CD8-positive, alpha-beta memory T cell (primary cell): Measurements from ENCODE around the gene ITSN1. TPM values are rescaled to one million over a fixed set of nuclear protein-coding genes. Genes with fewer than 3 reads are reported as not detected.
"Not testable (repeated sequence)": the region's sequence is repeated elsewhere in the genome, so short reads cannot be mapped to it uniquely, and the experiment has no call there.

ENCODE experiments used
- CTCF ChIA-PET: fragments of 350-600 bp; sonication (Branson Sonifier 250); formaldehyde crosslinking; loops from one replicate; lab custom pipeline; 2021; ENCODE audit warnings: antibody characterized with exemption; lab: Charles Lee
- POLR2A ChIA-PET: fragments of 350-600 bp; sonication (Branson Sonifier 250); formaldehyde crosslinking; loops from one replicate; lab custom pipeline; 2021; ENCODE audit warnings: antibody characterized with exemption; lab: Charles Lee
- DNase-seq, 5 donors: peaks; one replicate each; pipeline versions ENCODE4 v3.0.0 to v3.0.0-alpha.2; 2020 to 2022; ENCODE audit warnings: mixed read lengths in 1 of 5
- H3K27ac ChIP-seq: one replicate; pipeline ENCODE4 v1.7.0; 2013; ENCODE audit warnings: low read depth, mild to moderate bottlenecking, low read length, moderate library complexity
- H3K27me3 ChIP-seq: 2 replicates; pipeline ENCODE4 v1.7.0; 2013; ENCODE audit warnings: low read length, mild to moderate bottlenecking; ENCODE audit not compliant: insufficient read depth, poor library complexity, severe bottlenecking
- H3K36me3 ChIP-seq: 2 replicates; pipeline ENCODE4 v1.7.0; 2013; ENCODE audit warnings: mild to moderate bottlenecking, low read length, moderate library complexity; ENCODE audit not compliant: insufficient read depth
- H3K4me1 ChIP-seq: 2 replicates; pipeline ENCODE4 v1.7.0; 2013; ENCODE audit warnings: mild to moderate bottlenecking, low read length, moderate library complexity; ENCODE audit not compliant: insufficient read depth
- H3K4me3 ChIP-seq: 2 replicates; pipeline ENCODE4 v1.7.0; 2013; ENCODE audit warnings: mild to moderate bottlenecking, low read length
- H3K9me3 ChIP-seq: 2 replicates; pipeline ENCODE4 v1.7.0; 2013; ENCODE audit warnings: mild to moderate bottlenecking, low read length
- H3K27ac Mint-ChIP-seq, 8 donors: one replicate each; pipeline ENCODE4 v1.8.0; 2020 to 2021; ENCODE audit warnings: mixed read lengths in 8 of 8, mild to moderate bottlenecking in 6 of 8, inconsistent platforms in 3 of 8, moderate library complexity in 3 of 8
- H3K27me3 Mint-ChIP-seq, 2 donors: one replicate each; pipeline ENCODE4 v1.8.0; 2020 to 2021; ENCODE audit warnings: mixed read lengths in 2 of 2, mild to moderate bottlenecking in 1 of 2, moderate library complexity in 1 of 2
- H3K36me3 Mint-ChIP-seq, 3 donors: one replicate each; pipeline ENCODE4 v1.8.0; 2020 to 2021; ENCODE audit warnings: mixed read lengths in 3 of 3, inconsistent platforms in 1 of 3, mild to moderate bottlenecking in 1 of 3
- H3K4me1 Mint-ChIP-seq, 3 donors: one replicate each; pipeline ENCODE4 v1.8.0; 2020 to 2021; ENCODE audit warnings: mixed read lengths in 3 of 3, inconsistent platforms in 1 of 3, mild to moderate bottlenecking in 1 of 3
- H3K4me3 Mint-ChIP-seq, 7 donors: one replicate each; pipeline ENCODE4 v1.8.0; 2020 to 2021; ENCODE audit warnings: mixed read lengths in 7 of 7, mild to moderate bottlenecking in 6 of 7, moderate library complexity in 4 of 7, inconsistent platforms in 2 of 7
- H3K9me3 Mint-ChIP-seq, 5 donors: one replicate each; pipeline ENCODE4 v1.8.0; 2020 to 2022; ENCODE audit warnings: mixed read lengths in 5 of 5, mild to moderate bottlenecking in 3 of 5, moderate library complexity in 2 of 5, inconsistent platforms in 1 of 5
- polyA plus RNA-seq: library from polyadenylated mRNA; unstranded; fragments of 300-500 nt; fragmentation: Illumina TruSeq; gene quantifications from one replicate; pipeline ENCODE4 v1.2.3, GENCODE V29; 2021
- total RNA-seq, 2 experiments: library from RNA; stranded (reverse); gene quantifications; one replicate each; pipeline ENCODE4 v1.2.3, GENCODE V29; 2021

Gene ITSN1
- total and polyA plus RNA-seq, 3 experiments from 2014 or later = 2.7 to 5.5 (median 4.9) TPM

DNA sequence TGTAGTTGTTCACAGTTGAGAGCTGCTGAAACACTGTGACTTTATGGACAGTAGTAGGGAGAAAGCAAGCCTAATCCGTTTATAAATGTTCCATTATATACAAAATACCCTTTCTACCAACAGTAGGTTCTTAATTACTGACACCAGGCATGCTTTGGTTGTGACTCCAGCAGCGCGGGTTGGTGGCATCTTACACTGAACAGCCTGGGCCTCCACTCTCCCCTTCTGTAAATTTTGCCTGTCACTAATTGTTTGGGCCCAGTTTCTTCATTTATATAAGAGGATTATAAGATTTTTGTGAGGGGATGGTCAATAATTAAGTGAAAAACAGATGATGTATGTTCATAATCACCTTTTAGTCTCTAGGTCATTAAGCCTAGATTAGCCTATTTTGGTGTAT, 58.2 kb downstream of the ITSN1 start:
- Mint-ChIP-seq H3K9me3 (no peaks in the 10 kb centered on the region), H3K4me3 (no peak overlapping the region), H3K4me1 (peaks cover 13 to 14% (median 14%) of the 10 kb centered on the region in 3 donors), H3K27me3 (peaks cover 0 to 11% of the 10 kb centered on the region in 2 donors), H3K27ac (peak overlapping the region in 1 of 8 donors; percentile 71), H3K36me3 (no peaks in the 10 kb centered on the region)
- Histone ChIP-seq H3K27ac (no peak overlapping the region), H3K9me3 (no peaks in the 10 kb centered on the region), H3K36me3 (no peaks in the 10 kb centered on the region), H3K4me1 (no peaks in the 10 kb centered on the region), H3K4me3 (no peak overlapping the region), H3K27me3 (no peaks in the 10 kb centered on the region)
- POLR2A ChIA-PET = no interaction called here
- CTCF ChIA-PET = no interaction called here
- DNase-seq = no peak

DNA sequence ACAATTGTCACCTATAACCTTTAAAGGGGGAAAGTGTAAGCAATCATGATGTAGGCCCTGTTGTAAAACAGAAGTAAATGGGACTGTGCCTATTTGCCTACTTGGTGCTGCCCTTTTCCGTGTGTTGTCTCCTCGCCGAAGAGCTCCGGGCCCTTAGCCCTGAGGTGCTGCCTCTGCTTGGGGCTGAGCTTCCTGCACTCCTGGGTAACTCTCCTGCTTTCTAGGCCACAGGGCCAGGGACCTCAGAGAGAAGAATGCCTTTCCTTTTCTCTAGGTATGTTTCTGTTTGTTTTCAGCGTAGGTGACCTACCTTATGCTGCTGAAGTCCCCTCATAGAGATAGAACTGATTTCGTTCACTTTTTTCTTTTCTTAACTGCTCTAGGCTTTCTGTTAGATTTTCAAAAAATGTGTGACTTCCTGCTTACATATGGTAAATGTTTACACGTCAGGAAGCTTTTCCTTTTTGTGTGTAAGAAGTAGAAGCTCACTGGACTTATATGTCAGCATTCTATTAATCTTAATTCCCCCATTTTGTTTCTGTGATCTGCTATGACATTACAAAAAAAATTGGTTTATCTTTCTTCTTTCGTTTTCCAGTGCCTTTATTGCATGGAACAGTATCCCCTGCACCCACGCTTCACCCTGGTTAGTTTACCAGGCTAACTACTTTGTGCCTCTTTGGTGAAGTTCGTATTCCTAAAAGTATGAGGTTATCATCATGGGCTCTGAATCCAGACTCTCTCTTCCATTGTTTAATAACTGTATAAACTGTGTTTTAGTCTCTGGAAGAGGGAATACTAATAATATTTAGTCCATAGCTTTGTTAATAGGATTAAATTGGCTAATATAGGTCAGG, 61.7 kb downstream of the ITSN1 start:
- peak in 1 of 5 donors; percentile 6 for DNase-seq
- Mint-ChIP-seq H3K27me3 (peaks cover 0 to 4% of the 10 kb centered on the region in 2 donors), H3K4me1 (peaks cover 13 to 14% (median 14%) of the 10 kb centered on the region in 3 donors), H3K27ac (peak overlapping the region; percentile 63 to 97 (median 88)), H3K4me3 (peak overlapping the region; percentile 23 to 77 (median 56)), H3K9me3 (peaks cover 0 to 6% (median 5%) of the 10 kb centered on the region in 5 donors), H3K36me3 (peaks cover 0 to 14% (median 0%) of the 10 kb centered on the region in 3 donors)
- Histone ChIP-seq H3K27me3 (no peaks in the 10 kb centered on the region), H3K4me3 (no peak overlapping the region), H3K4me1 (no peaks in the 10 kb centered on the region), H3K9me3 (no peaks in the 10 kb centered on the region), H3K27ac (no peak overlapping the region), H3K36me3 (no peaks in the 10 kb centered on the region)
- CTCF ChIA-PET = no interaction called here
- POLR2A ChIA-PET = no interaction called here

DNA sequence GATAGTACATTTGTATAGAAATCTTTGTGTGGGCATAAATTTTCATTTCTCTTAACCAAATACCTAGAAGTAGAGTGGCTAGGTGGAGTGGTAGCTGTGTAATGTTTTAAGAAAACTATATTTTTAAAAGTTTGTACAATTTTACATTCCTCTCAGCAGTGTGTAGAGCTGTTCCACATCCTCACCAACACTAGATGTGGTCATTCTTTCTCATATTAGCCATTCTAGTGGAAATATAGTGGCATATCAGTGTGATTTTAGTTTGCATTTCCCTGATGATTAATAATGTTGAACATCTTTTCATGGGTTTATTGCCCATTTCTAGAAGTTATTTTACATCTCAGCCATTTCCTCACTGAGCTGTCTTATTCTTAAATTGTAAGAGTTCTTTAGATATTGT, 65.5 kb downstream of the ITSN1 start:
- H3K27ac Mint-ChIP-seq = no peak overlapping the region
- ChIA-PET CTCF (no interaction called here), POLR2A (no interaction called here)
- Histone ChIP-seq H3K27ac (no peak overlapping the region), H3K27me3 (no peaks in the 10 kb centered on the region), H3K36me3 (no peaks in the 10 kb centered on the region), H3K4me3 (no peak overlapping the region), H3K9me3 (no peaks in the 10 kb centered on the region), H3K4me1 (no peaks in the 10 kb centered on the region)
- H3K36me3 Mint-ChIP-seq = peaks cover 0 to 20% (median 0%) of the 10 kb centered on the region in 3 donors
- H3K27me3 Mint-ChIP-seq = peaks cover 0 to 3% of the 10 kb centered on the region in 2 donors
- H3K4me3 Mint-ChIP-seq = no peak overlapping the region
- H3K4me1 Mint-ChIP-seq = peaks cover 13 to 14% (median 14%) of the 10 kb centered on the region in 3 donors
- H3K9me3 Mint-ChIP-seq = peaks cover 0 to 10% (median 7%) of the 10 kb centered on the region in 5 donors
- DNase-seq = no peak

DNA sequence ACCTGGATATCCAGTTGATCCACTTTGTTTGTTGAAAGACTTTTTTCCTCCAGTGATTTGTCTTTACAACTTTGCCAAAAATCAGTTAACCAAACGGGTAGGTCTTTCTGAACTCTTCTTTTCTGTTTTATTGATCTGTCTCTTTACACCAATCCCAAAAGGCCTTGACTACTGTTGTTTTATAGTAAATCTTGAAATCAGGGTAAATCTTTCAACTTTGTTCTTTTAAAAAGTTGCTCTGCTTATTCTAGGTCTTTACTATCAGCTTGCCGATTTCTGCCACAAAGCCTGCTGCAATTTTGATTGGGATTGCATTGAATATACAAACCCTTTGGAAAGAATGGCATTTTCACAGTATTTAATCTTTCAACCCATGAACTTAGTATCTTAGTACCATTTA, 66.6 kb downstream of the ITSN1 start:
- Mint-ChIP-seq H3K4me3 (no peak overlapping the region), H3K27ac (no peak overlapping the region), H3K27me3 (peaks cover 2 to 3% of the 10 kb centered on the region in 2 donors), H3K36me3 (peaks cover 0 to 20% (median 0%) of the 10 kb centered on the region in 3 donors), H3K4me1 (peaks cover 7 to 8% (median 7%) of the 10 kb centered on the region in 3 donors), H3K9me3 (peaks cover 0 to 10% (median 7%) of the 10 kb centered on the region in 5 donors)
- H3K4me1 ChIP-seq = no peaks in the 10 kb centered on the region
- H3K27me3 ChIP-seq = no peaks in the 10 kb centered on the region
- no peaks in the 10 kb centered on the region for H3K9me3 ChIP-seq
- POLR2A ChIA-PET = no interaction called here
- CTCF ChIA-PET = no interaction called here
- no peak overlapping the region for H3K4me3 ChIP-seq
- no peaks in the 10 kb centered on the region for H3K36me3 ChIP-seq
- H3K27ac ChIP-seq = no peak overlapping the region
- no peak for DNase-seq

DNA sequence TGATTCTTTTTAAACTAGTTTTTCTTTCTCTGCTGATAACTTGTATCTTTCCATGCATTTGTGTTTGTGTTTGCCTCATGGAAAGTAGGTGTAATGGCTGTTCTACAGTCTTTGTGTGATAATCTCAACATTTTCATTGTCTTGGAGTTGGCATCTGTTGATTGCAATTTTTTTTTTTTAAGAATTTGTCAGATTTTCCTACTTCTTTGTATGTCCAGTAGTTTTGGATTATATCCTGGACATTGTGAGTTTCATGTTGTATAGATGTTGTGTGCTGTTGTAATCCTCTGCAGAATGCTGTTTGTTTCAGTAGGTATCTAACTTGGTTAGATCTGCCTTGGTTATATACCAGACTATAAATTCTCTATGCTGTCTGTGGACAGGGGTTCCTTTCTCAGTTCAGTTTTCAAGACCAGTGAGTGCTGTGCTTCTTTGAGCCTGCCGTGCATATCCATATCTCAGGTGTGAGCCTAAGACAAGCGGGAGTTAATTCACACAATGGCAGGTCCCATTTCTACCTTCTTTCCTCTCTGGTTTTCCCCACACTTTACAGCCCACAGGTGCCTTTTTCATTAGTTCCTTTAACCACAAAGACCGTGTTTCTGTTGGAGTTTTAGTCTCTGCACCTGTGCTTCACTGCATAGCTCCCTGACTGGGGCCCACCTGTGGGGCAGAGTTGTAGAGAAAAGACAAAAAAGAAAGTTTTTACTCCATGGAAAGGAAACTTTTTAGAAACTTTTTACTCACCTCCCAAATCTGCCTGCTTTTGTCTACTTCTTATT, 69.9 kb downstream of the ITSN1 start:
- Histone ChIP-seq H3K27ac (no peak overlapping the region), H3K4me1 (no peaks in the 10 kb centered on the region), H3K36me3 (no peaks in the 10 kb centered on the region), H3K27me3 (no peaks in the 10 kb centered on the region), H3K4me3 (no peak overlapping the region), H3K9me3 (no peaks in the 10 kb centered on the region)
- no peak overlapping the region for H3K27ac Mint-ChIP-seq
- CTCF ChIA-PET = no interaction called here
- peaks cover 2 to 13% of the 10 kb centered on the region in 2 donors for H3K27me3 Mint-ChIP-seq
- peaks cover 0 to 20% (median 0%) of the 10 kb centered on the region in 3 donors for H3K36me3 Mint-ChIP-seq
- POLR2A ChIA-PET = no interaction called here
- H3K9me3 Mint-ChIP-seq = peaks cover 0 to 10% (median 7%) of the 10 kb centered on the region in 5 donors
- no peak overlapping the region for H3K4me3 Mint-ChIP-seq
- DNase-seq = no peak
- no peaks in the 10 kb centered on the region for H3K4me1 Mint-ChIP-seq

DNA sequence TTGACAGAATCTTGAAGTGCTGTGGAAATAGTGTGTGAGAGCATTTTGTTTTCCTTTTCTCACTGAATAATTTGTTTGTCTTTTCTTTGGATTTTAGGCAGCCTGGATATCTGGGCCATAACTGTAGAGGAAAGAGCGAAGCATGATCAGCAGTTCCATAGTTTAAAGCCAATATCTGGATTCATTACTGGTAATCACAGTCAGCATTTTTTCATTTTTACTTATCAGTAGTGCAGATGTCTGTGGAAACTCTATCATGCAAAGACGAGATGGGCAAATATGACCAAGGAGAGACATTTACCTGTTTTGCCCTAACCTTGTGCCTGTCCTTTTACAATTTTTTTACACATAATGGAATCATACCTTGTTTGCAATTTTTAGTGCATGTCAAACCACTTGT, 78.8 kb downstream of the ITSN1 start:
- peaks cover 3 to 4% of the 10 kb centered on the region in 2 donors for H3K27me3 Mint-ChIP-seq
- ChIA-PET POLR2A (no interaction called here), CTCF (no interaction called here)
- no peak overlapping the region for H3K4me3 Mint-ChIP-seq
- Histone ChIP-seq H3K4me3 (no peak overlapping the region), H3K27me3 (no peaks in the 10 kb centered on the region), H3K27ac (no peak overlapping the region), H3K36me3 (no peaks in the 10 kb centered on the region), H3K9me3 (no peaks in the 10 kb centered on the region), H3K4me1 (no peaks in the 10 kb centered on the region)
- peaks cover 0 to 2% (median 0%) of the 10 kb centered on the region in 3 donors for H3K36me3 Mint-ChIP-seq
- no peak for DNase-seq
- no peaks in the 10 kb centered on the region for H3K9me3 Mint-ChIP-seq
- H3K4me1 Mint-ChIP-seq = no peaks in the 10 kb centered on the region
- H3K27ac Mint-ChIP-seq = peak overlapping the region in 1 of 8 donors; percentile 5

DNA sequence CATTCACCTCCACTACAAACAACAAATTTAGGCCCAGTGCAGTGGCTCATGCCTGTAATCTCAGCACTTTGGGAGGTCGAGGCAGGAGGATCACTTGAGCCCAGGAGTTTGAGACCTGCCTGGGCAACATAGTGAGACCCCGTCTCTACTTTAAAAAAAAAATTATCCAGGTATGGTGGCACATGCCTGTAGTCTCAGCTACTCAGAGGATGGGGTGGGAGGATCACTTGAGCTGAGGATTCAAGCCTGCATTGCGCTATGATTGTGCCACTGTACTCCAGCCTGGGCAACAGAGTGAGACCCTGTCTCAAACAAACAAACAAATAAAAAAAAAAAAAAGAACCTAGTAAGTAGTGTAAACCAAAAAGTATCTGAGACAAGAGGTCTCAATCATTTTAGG, 86.8 kb downstream of the ITSN1 start:
- peaks cover 1 to 11% of the 10 kb centered on the region in 2 donors for H3K27me3 Mint-ChIP-seq
- H3K9me3 Mint-ChIP-seq, H3K4me1 ChIP-seq, H3K36me3 Mint-ChIP-seq, H3K27ac ChIP-seq, DNase-seq, H3K27ac Mint-ChIP-seq, H3K4me3 Mint-ChIP-seq, H3K9me3 ChIP-seq, H3K27me3 ChIP-seq, H3K4me1 Mint-ChIP-seq, CTCF ChIA-PET, H3K36me3 ChIP-seq, POLR2A ChIA-PET, H3K4me3 ChIP-seq: not testable (repeated sequence)

DNA sequence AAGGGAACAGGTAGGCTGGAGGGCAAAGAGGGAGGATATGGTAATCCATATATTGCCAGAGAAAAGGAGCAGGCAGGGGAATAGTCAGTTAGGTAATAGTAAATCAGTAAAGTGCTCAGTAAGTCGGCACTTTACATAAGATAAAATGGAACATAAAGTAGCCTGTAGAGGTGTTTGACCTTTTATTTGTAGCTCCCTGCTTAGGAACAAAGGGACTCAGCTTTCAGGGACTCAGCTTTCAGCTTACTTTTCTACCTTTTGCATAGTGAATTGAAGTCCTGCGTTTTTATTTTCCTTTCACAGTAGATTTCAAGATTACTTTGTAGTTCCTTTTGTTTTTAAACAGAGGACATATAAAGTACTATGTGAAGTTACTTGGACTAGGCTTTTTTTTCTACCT, 87.3 kb downstream of the ITSN1 start:
- no peak overlapping the region for H3K27ac Mint-ChIP-seq
- H3K27me3 ChIP-seq = no peaks in the 10 kb centered on the region

More for the DNA sequence above, 87.3 kb downstream of the ITSN1 start:
- no peak overlapping the region for H3K4me3 Mint-ChIP-seq
- Histone ChIP-seq H3K4me1 (no peaks in the 10 kb centered on the region), H3K36me3 (no peaks in the 10 kb centered on the region), H3K4me3 (no peak overlapping the region), H3K27ac (no peak overlapping the region), H3K9me3 (no peaks in the 10 kb centered on the region)
- H3K4me1 Mint-ChIP-seq = no peaks in the 10 kb centered on the region
- CTCF ChIA-PET = no interaction called here
- peaks cover 1 to 11% of the 10 kb centered on the region in 2 donors for H3K27me3 Mint-ChIP-seq
- H3K9me3 Mint-ChIP-seq = no peaks in the 10 kb centered on the region
- POLR2A ChIA-PET = no interaction called here
- H3K36me3 Mint-ChIP-seq = no peaks in the 10 kb centered on the region
- no peak for DNase-seq
